Activated effector memory CD4-positive, alpha-beta T cell treated with anti-CD3 and anti-CD28 coated beads, Interleukin-2, amount 50 U/mL, for 16 hours (primary cell): ENCODE data around the gene ZBTB43.
A peak's percentile ranks its signal among the peaks of the same experiment; 100 is the strongest.
"Not testable (repeated sequence)": the region's sequence is repeated elsewhere in the genome, so short reads cannot be mapped to it uniquely, and the experiment has no call there.

Experiments used
- DNase-seq: peaks from one replicate; pipeline ENCODE4 v3.0.0-alpha.2; 2020

The ZBTB43 gene

GRCh38 chr9:126791406-126792230 lies 13.2 kb upstream of the ZBTB43 start:
- DNase-seq: no peak

DNA sequence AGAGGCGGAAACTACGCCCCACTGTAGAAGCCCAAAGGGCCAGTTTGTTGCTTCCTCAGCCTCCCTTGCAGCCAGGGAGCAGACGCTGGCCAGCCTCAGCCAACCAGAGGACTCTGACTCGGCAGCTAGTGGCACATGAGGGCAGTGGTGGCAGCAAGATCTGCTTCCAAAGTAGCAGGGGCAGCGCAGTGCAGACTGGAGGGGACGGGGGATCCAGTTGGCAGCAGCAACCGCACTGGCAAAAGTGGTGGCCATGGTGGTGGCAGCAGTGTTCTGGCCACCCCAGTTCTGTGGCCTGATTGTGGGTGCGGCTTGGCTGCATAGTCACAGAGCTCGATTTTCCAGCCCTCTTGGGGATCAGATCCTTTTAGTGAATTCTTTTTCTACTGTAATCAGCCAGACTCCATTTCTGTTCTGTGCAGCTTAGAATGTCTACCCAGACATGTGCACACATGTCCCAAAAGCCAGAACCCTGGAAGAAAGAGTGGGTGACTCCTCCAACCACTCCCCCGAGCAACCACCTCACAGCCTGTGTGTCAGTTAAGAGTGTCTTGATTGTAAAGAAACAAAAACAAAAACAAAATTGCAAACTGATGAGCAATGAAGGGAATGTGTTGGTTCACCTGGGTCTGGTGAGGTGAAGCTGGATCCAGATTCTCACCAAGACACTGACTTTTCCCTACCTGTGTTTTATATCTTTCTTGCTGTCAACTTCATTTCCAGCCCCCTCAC lies 11.0 kb upstream of the ZBTB43 start:
- DNase-seq: no peak

DNA sequence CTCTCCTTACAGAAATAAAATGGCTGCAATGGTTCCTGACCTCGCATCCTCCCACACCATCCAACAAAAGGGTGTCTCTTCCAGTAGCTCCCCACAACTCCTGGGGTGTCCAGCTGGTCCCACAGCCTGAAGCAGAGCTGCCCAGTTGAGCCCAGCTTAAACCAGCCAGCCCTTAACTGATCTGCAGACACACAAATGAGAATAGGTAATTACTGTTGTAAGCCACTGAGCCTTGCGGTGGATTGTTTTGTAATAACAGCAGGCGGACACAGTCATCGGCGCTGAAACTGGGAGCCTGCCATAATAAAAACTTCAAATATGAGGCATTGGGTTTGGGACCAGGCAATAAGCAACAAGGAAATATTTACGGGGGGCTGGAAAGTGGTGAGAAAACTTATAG lies 10.4 kb upstream of the ZBTB43 start:
- no peak for DNase-seq

GRCh38 chr9:126796758-126797157 lies 8.1 kb upstream of the ZBTB43 start:
- no peak for DNase-seq

DNA sequence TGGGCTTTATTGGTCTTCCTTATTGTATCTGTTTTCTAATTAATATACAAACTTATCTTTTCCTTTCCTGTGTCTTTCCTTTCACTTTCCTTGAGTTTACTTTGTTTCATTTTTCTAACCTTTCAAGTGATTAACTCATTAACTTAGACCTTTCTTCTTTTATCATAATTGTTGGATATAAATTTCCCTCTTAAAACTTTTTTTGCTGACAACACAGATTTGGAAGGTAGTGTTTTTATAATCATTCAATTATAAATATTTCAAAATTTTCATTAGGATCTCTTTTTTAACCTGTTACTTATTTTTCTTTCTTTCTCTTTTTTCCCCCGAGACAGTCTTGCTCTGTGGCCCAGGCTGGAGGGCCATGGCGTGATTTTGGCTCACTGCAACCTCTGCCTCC lies 6.9 kb upstream of the ZBTB43 start:
- DNase-seq: no peak

DNA sequence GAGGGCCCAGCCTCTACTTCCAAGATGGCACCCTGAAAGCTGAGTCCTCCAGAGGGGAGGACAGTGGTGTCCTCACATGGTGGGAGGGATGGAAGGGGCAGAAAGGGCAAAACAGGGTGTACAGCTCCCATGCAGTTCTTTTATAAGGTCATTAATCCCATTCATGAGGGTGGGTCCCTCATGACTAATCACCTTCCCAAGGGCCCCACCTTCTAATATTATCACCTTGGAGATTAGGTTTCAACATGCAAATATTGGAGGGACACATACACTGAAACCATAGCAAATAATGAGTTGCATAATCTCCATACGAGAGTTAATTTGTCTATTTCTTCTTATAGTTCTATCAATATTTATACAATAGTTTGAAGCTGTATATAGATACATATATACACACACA lies 5.8 kb upstream of the ZBTB43 start:
- DNase-seq: no peak

GRCh38 chr9:126802318-126803059 lies 2.4 kb upstream of the ZBTB43 start:
- DNase-seq: no peak

GRCh38 chr9:126804198-126804695 lies 593 bp upstream of the ZBTB43 start:
- no peak for DNase-seq

GRCh38 chr9:126805554-126806262 lies 868 bp downstream of the ZBTB43 start:
- DNase-seq: peak; percentile 91

GRCh38 chr9:126806336-126806735 lies 1.5 kb downstream of the ZBTB43 start:
- DNase-seq: no peak

- DNase-seq: no peak
Observed at GRCh38 chr9:126809068-126809467, 4.2 kb downstream of the ZBTB43 start.

DNA sequence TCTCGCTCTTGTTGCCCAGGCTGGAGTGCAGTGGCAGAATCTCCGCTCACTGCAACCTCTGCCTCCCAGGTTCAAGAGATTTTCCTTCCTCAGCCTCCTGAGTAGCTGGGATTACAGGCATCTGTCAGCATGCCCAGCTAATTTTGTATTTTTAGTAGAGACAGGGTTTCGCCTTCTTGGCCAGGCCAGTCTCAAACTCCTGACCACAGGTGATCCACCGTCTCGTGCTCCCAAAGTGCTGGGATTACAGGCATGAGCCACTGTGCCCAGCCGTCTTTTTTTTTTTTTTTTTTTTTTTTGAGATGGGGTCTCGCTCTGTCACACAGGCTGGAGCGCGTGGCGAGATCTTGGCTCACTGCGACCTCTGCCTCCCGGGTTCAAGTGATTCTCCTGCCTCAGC lies 5.4 kb downstream of the ZBTB43 start:
- DNase-seq: not testable (repeated sequence)

DNA sequence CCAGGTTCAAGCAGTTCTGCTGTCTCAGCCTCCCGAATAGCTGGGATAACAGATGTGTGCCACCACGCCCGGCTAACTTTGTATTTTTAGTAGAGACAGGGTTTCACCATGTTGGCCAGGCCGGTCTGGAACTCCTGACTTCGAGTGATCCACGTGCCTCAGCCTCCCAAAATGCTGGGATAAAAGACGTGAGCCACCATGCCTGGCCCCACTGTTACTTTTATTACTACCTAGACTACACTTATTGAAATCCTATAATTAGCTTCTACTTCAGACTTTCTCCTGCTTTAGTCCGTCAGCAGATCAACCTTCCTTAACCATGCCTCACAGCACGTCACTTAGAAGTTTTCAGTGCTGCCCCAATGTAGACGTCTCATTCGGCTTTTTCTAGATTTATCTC lies 8.2 kb downstream of the ZBTB43 start:
- DNase-seq: no peak

GRCh38 chr9:126814091-126814490 lies 9.3 kb downstream of the ZBTB43 start:
- DNase-seq: no peak

- not testable (repeated sequence) for DNase-seq
Observed at GRCh38 chr9:126817615-126818014, 12.8 kb downstream of the ZBTB43 start.

- no peak for DNase-seq
Observed at GRCh38 chr9:126818482-126818881, 13.6 kb downstream of the ZBTB43 start.

GRCh38 chr9:126819482-126819881 lies 14.6 kb downstream of the ZBTB43 start:
- DNase-seq: no peak

DNA sequence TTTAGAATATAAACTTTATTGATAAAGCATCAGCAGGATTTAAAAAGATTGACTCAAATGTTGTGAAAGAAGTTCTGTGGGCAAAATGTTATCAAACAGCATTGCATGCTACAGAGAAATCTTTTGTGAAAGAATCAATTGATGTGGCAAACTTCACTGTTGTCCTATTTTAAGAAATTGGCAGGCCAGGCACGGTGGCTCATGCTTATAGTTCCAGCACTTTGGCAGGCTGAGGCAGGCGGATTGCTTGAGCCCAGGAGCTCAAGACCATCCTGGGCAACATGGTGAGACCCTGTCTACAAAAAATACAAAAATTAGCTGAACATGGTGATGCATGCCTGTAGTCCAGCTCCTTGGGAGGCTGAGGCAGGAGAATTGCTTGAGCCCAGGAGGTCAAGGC lies 17.4 kb downstream of the ZBTB43 start:
- no peak for DNase-seq

- no peak for DNase-seq
Observed at GRCh38 chr9:126822873-126823272, 18.0 kb downstream of the ZBTB43 start.

GRCh38 chr9:126824052-126824451 lies 19.2 kb downstream of the ZBTB43 start:
- not testable (repeated sequence) for DNase-seq

DNA sequence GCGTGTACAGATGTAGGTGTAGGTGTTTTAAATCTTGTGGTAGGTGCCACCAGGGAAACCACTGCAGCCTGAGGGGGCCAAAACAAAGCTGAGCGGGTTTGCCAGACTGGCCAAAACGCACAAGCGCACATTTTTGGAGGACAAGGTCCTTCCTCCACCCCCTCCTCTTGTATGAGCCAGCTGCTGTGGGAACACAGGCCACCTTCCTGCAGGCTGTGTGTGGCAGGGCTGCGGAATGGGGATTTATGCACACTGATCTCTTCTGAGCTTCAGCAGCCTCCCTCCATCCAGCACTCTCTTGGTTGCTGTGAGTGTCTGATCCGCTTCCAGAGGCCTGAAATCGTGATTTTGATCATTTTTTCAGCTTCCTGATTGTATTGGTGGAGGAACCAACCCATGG lies 22.4 kb downstream of the ZBTB43 start:
- no peak for DNase-seq

GRCh38 chr9:126829035-126829434 lies 24.2 kb downstream of the ZBTB43 start:
- no peak for DNase-seq

DNA sequence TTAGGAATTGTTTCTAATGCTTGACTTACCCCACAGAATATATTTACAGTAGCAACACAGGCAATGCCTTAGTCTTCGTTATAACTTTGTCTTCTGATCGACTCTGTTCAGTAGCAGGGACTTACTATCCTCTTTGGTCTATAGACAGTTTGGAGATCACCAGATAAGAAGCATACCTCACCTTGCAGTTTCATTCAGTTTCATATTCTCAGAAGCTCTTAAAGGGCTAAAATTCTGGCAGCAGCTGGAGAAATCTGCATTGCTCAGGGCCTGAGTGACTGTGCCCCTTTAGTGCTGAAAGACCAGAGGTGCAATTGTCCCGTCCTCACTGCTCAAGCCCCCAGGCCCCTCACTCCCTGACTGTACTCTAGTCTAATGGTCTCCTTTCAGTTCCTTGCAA lies 26.0 kb downstream of the ZBTB43 start:
- DNase-seq: no peak
